NCI-H1417 treated with DMSO at 0.1 percent for 48 hours (cell line): ENCODE results near the gene TSPAN9.

Experiments
- DNase-seq: peaks from one replicate; lab custom pipeline; 2025; lab: John Stamatoyannopoulos, UW

Gene TSPAN9

DNA sequence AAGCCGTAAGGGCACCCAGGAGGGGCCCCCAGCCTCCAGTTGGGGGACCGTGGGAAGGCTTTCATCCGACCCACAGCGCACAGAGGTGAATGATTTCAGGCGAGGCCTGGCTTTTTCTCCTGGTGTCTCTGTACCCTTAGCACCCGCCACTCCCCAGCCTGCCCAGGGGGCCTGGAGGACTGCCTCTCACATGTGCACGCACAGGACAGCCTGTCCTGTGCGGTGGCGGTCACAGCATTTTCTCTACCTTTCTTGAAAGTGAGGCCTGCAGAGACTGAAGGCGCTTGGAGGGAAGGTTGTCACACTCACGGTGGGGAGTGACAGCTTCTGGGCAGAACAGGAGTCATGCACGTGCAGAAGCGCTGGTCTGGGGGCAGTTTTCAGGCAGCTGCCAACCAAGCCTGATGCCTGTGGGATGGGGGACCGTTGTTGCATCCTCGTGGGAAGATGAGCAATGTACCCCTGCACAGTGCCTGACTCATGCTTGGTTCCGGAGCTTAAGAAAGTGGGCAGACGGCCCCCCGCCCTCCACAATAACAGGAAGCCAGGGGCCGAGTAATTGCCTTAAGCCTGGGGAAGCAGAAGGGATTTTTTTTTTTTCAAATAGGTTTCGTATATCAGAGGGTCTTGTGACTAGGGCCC is 148.1 kb downstream of the TSPAN9 start:
- DNase-seq, result no peak

DNA sequence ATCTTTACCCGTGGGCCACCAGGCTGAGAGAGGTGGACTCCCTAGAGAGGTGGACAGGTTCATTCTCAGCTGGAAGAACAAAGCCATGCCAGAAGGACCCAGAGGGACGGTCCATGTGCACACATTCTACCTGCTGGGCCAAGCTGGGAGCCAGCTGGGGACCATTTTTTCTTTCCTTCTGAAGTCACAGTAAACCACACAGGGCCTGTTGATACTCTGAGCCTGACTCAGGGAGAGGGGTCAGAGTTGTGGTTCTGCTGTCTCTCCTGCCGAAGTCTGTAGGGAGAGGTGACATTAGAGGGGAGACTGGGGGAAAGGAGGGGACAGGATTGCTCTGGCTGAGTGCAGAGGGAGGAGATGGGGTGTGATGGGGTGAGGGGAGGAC is 148.6 kb downstream of the TSPAN9 start:
- DNase-seq, result no peak

DNA sequence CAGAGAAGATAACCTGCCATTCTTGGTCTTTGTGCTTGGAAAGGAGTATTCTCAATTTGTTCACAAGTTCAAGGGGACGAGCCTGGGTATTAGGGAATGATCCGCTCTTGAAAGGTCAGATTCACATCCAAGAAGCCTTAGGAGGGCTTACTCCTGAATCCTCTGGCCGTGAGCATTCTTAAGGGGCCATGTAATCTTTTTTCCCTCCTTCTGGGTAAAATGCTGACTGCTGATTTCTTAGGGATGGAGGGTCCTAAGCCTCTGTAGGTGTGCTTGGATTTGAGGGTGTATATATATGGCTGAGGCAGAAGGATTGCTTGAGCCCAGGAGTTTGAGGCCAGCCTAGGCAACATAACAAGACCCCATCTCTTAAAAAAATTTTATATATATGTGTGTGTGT is 149.1 kb downstream of the TSPAN9 start:
- no peak for DNase-seq

DNA sequence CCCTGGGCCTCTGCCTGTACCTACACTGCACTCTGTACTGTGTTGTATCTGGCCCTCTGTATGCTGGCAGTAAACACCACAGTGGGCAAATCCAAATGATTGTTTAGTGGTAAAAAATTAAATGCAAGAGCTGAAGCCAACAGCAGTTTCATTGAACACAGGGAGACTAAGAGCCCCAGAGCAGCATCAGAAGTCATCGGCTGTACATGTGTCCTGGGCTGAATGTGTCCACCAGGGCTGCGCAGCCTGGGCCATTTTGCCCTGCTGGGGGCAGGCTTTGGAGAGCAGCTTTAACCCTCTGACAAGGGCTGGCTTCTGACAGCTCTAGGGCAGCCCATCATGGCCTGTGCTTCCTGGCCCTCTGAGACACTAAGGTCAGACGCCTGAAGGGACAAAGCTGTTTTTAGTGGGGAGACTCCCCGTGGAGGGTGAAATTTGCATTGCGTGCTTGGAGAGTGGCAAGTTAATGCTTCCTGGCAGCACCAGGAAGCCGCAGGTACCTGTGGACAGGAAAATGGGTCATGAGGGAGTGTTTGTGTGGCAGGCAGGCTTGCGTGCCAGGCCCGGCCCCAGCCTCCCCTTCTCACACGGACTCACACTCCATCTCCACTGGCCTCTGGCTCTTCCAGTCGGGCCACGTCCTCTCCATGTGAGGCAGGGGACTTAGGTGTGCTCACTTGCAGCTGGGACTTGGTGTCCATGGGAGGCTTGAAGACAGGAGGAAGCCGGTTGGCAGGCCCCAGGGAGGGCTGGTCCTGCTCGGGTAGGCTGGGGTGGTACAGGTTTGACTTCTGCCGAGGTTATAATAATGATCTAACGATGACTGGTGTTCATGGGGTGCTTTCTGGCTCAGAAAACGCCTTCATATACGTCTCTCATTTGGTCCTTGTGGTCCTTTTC is 150.1 kb downstream of the TSPAN9 start:
- DNase-seq, result no peak

DNA sequence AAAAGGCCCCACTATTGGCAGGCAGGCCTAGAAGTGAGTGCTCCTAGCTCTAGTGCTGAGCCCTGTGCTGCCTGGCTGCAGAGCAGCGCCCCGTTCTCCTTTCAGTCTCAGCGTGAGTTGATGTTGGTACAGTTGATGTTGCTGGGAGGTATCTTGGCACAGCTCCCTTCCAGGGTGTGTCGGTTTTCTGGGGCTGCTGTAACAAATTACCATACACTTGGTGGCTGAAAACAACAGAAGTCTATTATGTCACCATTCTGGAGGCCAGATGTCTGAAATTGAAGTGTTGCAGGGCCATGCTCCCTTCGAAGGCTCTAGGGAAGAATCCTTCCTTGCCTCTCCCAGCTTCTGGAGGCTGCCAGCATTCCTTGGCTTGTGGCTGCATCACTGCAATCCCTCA is 151.4 kb downstream of the TSPAN9 start:
- DNase-seq, result no peak

DNA sequence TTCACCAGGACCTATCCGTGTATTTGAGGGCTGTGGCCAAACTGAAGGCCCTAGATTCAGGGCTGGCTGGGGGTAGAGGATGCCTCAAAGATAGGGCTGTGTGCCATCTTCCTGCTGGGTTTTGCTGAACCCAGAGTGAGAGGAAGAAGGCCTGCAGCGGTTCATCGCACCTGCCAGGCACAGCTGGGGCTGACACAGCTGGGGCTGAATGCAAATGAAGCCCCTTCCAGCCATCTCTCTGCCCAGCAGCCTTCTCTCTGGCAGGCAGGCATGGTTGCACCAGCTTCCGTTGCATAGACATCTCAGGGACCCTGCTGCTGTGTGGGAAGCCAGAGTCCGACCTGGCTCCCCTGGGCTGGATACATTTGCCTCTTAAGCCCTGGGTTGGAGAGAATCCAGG is 152.4 kb downstream of the TSPAN9 start:
- no peak for DNase-seq

DNA sequence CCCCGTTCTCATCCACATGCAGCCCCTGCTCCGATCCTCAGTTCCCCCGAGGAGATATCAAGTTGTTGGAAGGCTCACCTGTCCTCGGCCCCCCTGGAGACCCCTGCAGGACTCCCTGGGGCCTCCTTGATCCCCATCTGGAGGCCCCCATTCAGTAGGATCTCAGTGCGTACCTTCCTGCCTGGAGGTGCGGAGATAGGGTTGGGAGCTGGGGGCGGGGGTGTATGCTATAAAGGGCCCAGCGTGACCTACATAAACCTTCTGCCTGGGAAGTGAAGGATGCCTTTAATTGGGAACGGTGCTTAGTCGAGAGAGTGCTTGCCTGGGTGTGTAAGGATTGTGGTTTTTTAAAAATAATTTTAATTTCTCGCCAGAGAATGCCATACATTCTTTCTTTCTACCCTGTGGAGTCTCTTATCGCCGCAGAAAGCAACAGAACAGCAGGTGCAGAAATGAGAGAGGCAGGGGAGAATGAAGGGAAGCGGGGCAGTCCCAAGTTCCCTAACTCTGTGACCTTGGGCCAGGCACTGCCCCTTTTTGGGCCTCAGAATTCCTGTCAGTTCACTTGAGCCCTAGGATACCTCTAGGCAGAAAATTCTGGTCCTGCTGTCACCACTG is 153.7 kb downstream of the TSPAN9 start:
- DNase-seq, result no peak

DNA sequence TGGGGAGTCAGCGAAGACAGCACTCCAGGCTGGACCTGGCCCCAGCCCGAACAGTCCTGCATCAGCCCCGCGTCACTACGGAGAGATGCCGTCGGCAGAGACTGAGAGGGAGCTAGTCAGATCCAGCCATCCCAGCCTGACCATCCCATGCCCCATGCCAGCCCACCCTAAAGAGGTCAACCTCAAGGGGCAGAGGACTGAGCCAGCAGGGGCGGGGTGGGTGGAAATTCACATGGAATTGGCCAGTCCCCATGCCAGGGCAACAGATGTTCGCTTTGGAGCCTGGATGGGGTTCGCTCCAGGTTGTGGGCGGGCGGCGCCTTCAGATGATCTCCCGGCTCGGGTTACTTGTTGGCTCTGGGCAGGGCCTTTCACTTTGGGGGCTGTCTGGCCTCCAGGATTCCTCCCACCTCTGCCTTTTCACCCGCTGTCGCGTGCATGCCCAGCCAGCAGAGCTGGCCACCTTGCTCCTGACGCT is 154.3 kb downstream of the TSPAN9 start:
- no peak for DNase-seq

DNA sequence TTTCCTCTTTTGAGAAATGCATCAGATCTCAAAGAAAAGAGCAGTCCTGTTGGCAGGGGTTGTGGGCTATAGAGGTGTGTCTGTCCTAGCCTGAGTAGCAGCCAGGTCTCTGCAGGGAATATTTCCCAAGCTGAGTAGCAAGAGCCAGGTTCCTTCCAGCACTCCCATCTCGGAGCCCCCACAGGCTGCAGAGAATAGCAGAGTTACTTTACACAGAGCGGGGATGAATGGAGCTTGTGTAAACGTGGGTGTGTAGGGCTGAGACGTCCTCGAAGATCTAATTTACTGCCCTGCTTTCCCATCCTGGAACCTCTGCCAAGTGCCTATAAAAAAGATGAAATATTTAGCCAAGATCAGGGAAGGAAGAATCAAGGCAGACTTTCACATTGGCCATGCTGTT is 156.6 kb downstream of the TSPAN9 start:
- DNase-seq, result no peak

DNA sequence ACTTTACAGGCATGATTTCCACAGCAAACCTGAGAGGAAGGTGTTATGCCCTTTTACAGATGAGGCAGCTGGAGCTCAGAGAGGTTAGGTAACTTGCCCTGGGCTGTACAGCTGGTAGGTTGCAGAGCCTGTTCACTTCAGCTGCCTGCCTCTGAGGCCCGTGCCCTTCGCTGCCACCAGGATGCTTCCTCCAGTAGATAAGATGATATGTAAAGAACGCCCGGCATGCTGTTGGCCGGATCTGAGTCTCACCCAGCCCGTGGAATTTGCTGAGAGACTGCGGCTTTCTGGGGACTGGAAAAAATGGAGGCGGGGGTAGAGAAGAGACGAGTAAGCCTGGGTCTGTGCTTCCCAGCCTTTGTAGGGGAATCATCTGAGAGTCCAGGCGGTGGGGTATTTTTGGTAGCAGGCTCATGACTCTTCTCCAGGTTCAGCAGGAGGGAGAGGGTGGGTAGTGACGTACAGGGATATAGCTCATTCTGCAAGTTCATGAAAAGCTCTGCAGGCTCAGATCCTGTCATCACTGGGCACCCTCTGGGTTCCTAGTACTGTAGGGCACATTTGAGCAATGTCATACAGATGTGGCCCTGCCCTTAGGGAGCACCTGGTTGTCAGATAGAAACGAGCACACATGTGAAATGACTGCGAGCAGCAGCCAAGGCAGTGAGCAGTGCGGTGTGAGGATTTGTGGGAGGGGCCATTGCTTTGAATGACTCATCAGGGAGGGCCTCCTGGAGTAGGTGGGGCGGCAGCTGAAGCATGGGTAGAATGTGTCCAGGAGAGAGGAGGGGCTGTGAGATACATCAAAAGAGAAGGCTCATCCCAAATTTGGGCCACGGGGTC is 159.4 kb downstream of the TSPAN9 start:
- DNase-seq, result no peak

DNA sequence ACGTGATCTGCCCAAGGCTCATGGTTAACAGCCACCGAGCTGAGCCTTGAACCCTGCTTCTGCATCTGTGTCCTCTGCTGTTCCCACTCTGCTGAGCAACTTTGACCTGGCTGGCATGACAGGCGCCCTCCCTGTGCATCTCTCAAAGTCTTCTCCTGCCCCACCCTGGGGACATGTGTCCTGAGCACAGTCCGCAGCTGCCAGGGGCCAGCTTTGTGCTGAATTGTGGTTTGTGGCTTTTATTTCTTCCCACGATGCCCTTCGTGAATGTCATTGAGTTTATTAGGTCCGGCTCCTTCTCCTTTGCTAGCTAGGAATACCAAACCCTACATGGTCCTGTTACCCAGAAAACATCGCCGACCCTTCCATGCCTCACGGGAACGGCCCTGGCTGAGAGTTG is 161.0 kb downstream of the TSPAN9 start:
- no peak for DNase-seq

DNA sequence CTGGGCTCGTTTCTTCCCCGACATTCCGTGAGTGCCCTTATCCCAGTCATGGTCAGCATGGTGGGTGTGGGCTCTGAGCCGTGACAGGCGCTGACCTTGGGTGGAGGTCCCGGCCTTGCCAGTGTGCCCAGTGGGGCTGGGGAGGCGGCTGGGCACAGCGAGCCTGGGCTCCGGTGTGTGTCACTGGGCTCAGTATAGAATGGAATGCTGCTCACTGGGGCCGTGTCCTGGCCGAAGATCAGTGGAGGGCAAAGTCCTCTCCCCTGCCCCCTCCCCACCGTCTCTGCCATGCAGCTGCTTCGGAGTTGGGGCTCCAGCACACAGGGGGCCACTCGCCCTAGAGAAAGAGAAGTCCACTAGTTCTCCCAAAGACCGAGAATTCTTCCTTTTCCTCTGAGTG is 164.4 kb downstream of the TSPAN9 start:
- no peak for DNase-seq

DNA sequence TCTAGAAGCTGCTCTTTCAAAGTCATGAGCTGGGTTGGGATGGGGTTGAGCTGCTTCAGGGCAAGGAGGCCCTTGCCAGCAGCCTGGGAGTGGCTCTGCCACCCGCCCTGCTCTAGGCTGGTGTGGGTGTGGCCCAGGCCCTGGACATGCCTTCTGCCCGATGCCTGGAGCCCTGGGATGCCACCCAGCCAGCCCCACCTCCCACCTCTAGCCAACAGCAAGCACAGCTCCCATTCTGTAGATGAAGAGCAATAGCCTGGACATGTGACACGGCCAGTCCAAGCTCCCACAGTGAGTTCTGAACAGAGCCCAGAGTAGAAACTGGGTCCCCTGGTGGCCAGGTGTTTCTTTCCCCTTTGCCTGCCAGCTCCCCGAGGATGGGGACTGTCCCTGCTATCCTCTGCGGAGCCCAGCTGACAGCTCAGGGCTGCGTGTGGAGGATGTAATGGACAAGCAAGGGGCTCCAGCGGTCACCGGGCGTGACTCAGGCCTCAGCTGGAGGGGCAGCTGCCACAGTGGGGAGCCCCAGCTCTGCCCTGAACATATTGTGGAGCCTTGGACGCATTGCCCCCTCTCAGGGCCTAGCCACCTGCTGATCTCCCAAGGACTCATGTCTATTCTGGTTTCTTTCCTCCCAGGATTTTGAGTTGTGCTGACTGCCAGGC is 165.2 kb downstream of the TSPAN9 start:
- DNase-seq, result no peak

DNA sequence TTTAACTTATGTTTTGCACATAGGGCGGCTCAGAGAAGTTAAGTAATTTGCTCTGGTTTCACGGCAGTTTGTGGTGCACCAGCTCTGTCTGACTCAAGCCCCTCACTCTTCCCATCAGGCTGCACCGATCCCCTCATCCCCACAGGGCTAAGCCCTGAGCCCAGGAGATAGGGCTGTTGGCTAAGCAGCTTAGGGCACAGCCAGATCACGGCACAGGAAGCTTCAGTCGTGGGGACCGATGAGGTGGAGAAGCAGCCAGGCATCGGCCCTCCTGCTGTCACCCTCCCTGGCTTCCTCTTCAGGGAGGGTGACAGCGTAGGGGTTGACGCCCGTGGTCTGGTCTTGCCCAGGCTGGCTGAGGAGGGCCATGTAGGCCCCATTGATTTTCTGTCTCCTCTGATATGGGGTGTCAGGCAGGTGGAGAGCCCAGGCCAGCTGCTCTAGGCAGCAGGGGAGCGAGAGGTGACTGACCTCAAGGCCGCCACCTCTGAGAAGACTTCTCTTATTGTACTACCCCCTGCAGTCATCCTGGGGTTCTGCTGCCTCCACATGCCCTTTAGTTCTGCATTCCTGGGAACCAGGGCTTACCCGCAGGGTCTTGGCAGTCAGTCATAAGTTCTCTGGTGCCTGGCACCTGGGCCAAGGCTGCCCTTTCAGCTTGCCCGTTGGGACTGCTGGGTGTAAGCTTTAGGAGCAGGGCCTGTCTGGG is 166.4 kb downstream of the TSPAN9 start:
- DNase-seq, result no peak

DNA sequence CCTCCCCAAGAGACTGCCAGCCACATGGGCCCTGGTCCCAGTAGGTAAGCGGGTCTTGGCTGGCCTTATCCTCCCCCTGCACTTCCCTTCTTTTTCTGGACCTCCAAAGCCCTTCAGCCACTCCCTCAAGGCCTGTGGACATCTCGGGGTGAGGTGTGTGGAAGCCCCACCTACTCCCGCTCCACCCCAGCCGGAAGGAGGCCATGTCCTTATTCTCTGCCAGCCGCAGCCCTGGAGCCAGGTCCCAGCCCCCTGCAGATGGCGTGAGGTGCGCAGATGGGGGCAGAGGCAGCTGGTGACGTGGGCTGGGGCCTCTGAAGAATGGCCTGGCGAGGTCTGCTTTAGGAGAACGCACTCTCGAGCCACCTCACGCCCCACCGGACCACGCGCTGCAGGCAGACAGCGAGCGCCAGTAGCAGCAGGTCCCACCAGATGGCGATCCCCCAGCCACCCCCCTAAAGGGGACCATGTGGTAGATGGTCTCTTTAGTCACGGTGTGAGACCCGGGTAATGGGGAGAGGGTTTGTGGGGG is 167.1 kb downstream of the TSPAN9 start:
- DNase-seq, result no peak

DNA sequence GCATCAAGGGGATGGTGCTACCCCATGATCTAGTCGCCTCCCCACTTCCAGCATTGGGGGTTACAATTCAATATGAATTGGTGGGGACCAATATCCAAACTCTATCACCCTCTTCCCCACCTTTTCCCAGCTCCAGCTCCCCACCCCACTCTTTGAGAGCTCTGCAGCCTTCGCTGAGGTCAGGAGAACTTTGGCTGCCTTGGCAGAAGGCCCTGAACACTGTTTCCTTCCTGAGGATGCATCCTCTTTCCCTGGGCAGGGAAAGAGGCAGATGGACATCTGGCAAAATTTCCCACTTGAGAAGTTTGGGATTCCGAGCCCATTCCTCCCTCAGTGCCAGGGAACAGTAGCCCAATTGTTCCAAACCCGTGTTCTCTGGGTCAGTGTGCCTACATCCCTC is 169.1 kb downstream of the TSPAN9 start:
- no peak for DNase-seq

DNA sequence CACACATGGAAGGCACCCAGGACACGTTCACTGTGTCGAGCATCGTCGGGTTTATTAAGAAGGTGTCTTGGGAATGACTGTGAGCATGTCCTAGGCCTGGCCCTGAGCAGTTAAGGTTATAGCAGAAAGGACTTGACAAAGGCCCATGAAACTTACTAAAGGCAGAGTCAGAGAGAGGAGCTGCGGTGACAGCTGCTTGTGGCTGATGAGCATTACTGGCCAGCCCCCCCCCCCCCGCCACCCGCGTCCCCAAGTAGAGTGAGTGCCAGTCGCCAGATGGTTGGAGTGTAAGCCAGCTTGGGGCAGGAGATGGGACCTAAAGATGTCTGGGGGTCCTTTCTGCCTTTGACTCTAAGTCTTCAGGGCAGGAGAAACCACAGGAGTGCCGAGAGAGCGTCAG is 169.9 kb downstream of the TSPAN9 start:
- no peak for DNase-seq

DNA sequence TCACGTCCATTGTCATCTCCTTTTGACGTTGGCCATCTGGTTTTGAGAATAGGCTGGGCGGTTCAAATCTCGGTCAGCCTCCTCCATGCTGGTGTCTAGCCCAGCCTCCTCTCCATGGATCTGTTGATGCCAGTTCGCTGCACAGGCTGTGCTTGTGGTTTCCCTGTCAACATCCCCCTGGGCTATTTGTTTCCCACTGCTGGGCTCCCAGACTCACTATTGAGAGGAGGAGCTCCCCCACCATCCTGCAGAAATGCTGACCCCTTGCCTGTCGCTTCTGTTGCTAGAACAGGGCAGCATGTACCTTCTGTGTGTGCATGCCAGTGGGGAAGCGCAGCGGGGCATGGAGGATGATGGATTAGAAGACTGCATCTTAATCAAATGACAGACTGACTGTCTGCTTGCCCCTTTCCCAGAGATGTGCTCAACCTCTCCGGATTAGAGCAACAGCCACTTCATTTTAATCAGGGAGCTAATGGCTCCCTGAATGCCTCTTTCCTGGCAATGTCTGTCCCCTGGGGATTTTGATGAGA is 170.5 kb downstream of the TSPAN9 start:
- no peak for DNase-seq

DNA sequence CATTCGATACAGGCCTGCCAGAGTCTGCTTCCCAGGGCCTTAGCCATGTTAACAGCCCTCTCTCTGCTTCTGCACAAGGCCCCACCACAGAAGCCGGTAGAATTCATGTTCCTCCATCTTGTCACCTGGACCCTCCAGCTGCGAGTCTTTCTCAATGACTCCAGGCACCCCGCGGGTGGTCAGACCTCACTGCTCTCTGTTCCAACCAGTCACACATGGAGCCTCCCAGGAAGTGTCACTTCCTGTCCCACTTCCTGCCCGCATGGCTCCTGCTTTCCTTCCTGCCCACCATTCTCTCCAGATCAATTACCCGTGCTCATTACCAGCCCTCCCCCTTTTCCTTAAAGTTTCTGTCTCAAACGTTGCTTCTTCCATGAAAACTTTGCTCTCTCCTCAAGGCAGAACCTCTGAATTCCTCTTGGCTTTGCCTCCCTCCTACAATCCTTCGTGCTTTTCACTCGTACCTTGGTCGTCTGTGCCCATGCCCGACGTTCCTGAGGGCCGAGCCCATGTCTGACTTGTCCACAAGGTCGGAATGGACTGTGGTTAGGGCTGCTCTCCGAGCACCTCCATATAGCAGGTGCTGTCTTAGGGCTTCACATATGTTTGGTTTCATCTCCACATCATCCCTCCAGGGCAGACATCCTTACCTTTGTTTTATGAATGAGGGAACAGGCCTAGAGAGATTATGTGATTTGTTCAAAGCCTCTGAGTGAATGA is 172.1 kb downstream of the TSPAN9 start:
- no peak for DNase-seq

DNA sequence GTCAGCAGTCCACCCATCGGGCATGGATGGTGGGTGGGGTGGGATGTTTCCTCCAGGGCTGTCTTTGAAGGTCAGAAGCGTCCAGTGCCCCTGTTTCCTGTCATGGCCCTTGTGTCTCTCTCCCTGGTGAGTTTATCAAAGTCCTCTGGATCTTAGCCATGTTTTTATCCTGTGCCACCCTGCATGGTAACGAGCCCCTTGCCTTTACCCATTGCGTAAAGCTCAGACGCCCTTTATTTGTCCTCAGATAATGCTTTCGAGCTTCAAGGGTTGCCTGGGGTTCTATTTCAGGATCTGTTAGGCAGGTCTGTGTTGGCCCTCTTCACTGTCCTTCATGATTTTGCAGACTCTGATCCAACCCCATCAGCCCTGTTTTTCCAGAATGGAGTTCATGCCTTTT is 172.9 kb downstream of the TSPAN9 start:
- DNase-seq, result no peak
